Tibial nerve (tissue), 4 donors: ENCODE measurements around the gene FLRT1. TPM values are rescaled to one million over a fixed set of nuclear protein-coding genes. Genes with fewer than 3 reads are reported as not detected.

ENCODE experiments used
- DNase-seq, 2 donors: peaks; one replicate each; pipeline ENCODE4 v3.0.0-alpha.2; 2019; ENCODE audit warnings: low spot score in 2 of 2
- H3K27ac ChIP-seq, 4 donors: fragments of 200-600 bp; sonication (generic) in 3 of 4; one replicate each; pipeline ENCODE4 v1.5.1; 2017 to 2019; ENCODE audit warnings: mild to moderate bottlenecking in 1 of 4
- H3K27me3 ChIP-seq, 2 donors: fragments of 200-600 bp; sonication (generic) in 1 of 2; one replicate each; pipeline versions ENCODE4 v1.5.1 to v1.6.0; 2017 to 2019
- H3K36me3 ChIP-seq, 3 donors: fragments of 200-600 bp; sonication (generic); one replicate each; pipeline ENCODE4 v1.5.1; 2018 to 2019
- H3K4me1 ChIP-seq, 4 donors: fragments of 200-600 bp; sonication (generic) in 3 of 4; one replicate each; pipeline ENCODE4 v1.5.1; 2017 to 2019
- H3K4me3 ChIP-seq, 4 donors: fragments of 200-600 bp; sonication (generic) in 3 of 4; one replicate each; pipeline ENCODE4 v1.5.1; 2017 to 2019; ENCODE audit warnings: mild to moderate bottlenecking in 1 of 4, moderate library complexity in 1 of 4
- H3K9me3 ChIP-seq, 4 donors: fragments of 200-600 bp; sonication (generic) in 3 of 4; one replicate each; pipeline ENCODE4 v1.5.1; 2017 to 2019
- CTCF ChIP-seq, 5 experiments: fragments of 200-600 bp in 3 of 5; fragments of 450-650 bp in 2 of 5; sonication (generic) in 3 of 5; IDR thresholded peaks; one replicate each; pipeline ENCODE4 v1.5.1; 2016 to 2019; ENCODE audit warnings: antibody characterized with exemption in 5 of 5, mild to moderate bottlenecking in 3 of 5, moderate library complexity in 2 of 5
- EP300 ChIP-seq, 2 donors: sonication (generic); formaldehyde crosslinking; IDR thresholded peaks; one replicate each; pipeline ENCODE4 v1.6.1; 2017; ENCODE audit warnings: antibody characterized with exemption in 2 of 2, mild to moderate bottlenecking in 1 of 2
- POLR2A ChIP-seq, 2 donors: fragments of 450-650 bp; IDR thresholded peaks; one replicate each; pipeline ENCODE4 v1.6.1; 2017; ENCODE audit warnings: antibody characterized with exemption in 2 of 2, mild to moderate bottlenecking in 2 of 2, moderate library complexity in 2 of 2
- WGBS, 2 donors: methylation state at CpG; one replicate each; pipeline ENCODE4 v1.1.5; 2018; 5-methylcytosine and 5-hydroxymethylcytosine counted together
- total RNA-seq, 4 donors: library from RNA; depleted of rRNA; stranded (reverse); fragments of >200 nt; gene quantifications; one replicate each; pipeline ENCODE4 v1.1.0, GENCODE V29; 2016

The FLRT1 gene
- total RNA-seq, 4 donors from 2014 or later, result 0.39 to 2.1 (median 0.52) TPM

GRCh38 chr11:64027651-64028397 lies 7.9 kb upstream of the FLRT1 start:
- DNase-seq, result no peak
- Histone ChIP-seq H3K27me3 (peaks cover 0 to 16% of the 10 kb centered on the region in 2 donors), H3K36me3 (no peaks in the 10 kb centered on the region), H3K4me3 (peak overlapping the region in 1 of 4 donors; percentile 19), H3K27ac (no peak overlapping the region), H3K4me1 (peaks cover 0 to 14% (median 3%) of the 10 kb centered on the region in 4 donors), H3K9me3 (no peaks in the 10 kb centered on the region)
- 37 to 49% methylated on average over 18 to 20 of the region's 20 CpGs for WGBS, 2 donors
- no peak for TF ChIP-seq CTCF (IDR thresholded peaks at IDR 0.05)
- TF ChIP-seq EP300 (IDR thresholded peaks at IDR 0.05), result no peak
- TF ChIP-seq POLR2A (IDR thresholded peaks at IDR 0.05), result no peak

GRCh38 chr11:64028398-64029115 lies 7.2 kb upstream of the FLRT1 start:
- no peak for DNase-seq
- Histone ChIP-seq H3K36me3 (no peaks in the 10 kb centered on the region), H3K9me3 (no peaks in the 10 kb centered on the region), H3K27me3 (peaks cover 0 to 16% of the 10 kb centered on the region in 2 donors), H3K27ac (no peak overlapping the region), H3K4me1 (peaks cover 0 to 14% (median 3%) of the 10 kb centered on the region in 4 donors), H3K4me3 (peak overlapping the region in 1 of 4 donors; percentile 19)
- WGBS, 2 donors, result 19 to 30% methylated on average over 12 to 21 of the region's 22 CpGs
- TF ChIP-seq CTCF (IDR thresholded peaks at IDR 0.05) (no peak), EP300 (IDR thresholded peaks at IDR 0.05) (no peak), POLR2A (IDR thresholded peaks at IDR 0.05) (no peak)

GRCh38 chr11:64029773-64030172 lies 6.0 kb upstream of the FLRT1 start:
- no peaks in the 10 kb centered on the region for H3K36me3 ChIP-seq
- H3K4me1 ChIP-seq, result peaks cover 0 to 18% (median 5%) of the 10 kb centered on the region in 4 donors
- TF ChIP-seq EP300 (IDR thresholded peaks at IDR 0.05), result no peak
- TF ChIP-seq CTCF (IDR thresholded peaks at IDR 0.05), result no peak
- TF ChIP-seq POLR2A (IDR thresholded peaks at IDR 0.05), result no peak
- 71 to 73% methylated on average over 8 of the region's 8 CpGs for WGBS, 2 donors
- no peak for DNase-seq
- H3K27me3 ChIP-seq, result peaks cover 0 to 26% of the 10 kb centered on the region in 2 donors
- no peak overlapping the region for H3K4me3 ChIP-seq
- H3K9me3 ChIP-seq, result no peaks in the 10 kb centered on the region
- no peak overlapping the region for H3K27ac ChIP-seq

GRCh38 chr11:64031001-64031400 lies 4.7 kb upstream of the FLRT1 start:
- H3K36me3 ChIP-seq, result no peaks in the 10 kb centered on the region
- no peak overlapping the region for H3K4me3 ChIP-seq
- no peaks in the 10 kb centered on the region for H3K9me3 ChIP-seq
- H3K4me1 ChIP-seq, result peaks cover 0 to 27% (median 9%) of the 10 kb centered on the region in 4 donors
- no peak overlapping the region for H3K27ac ChIP-seq
- 75 to 89% methylated on average over 3 of the region's 3 CpGs for WGBS, 2 donors
- peaks cover 0 to 34% of the 10 kb centered on the region in 2 donors for H3K27me3 ChIP-seq
- TF ChIP-seq EP300 (IDR thresholded peaks at IDR 0.05) (no peak), POLR2A (IDR thresholded peaks at IDR 0.05) (no peak), CTCF (IDR thresholded peaks at IDR 0.05) (no peak)
- DNase-seq, result no peak

DNA sequence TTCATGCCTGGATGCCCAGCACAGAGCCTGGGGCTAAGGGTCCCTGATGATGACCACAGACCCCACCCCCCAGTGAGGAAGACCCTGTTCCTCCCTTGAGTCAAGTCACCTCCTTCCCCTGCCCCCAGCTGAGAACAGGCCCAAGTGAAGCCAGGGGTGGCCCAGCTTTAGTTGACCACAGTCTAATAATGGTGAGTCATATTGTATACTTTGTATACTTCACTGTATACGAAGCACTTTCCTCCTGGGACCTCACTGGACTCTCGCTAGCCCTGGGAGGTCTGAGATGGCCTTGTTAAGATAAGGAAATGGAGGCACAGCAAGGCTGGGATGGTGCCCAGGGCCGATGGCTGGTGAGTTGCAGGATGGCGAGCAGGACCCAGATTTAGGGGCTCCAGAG lies 3.7 kb upstream of the FLRT1 start:
- no peaks in the 10 kb centered on the region for H3K9me3 ChIP-seq
- DNase-seq, result no peak
- H3K27ac ChIP-seq, result no peak overlapping the region
- TF ChIP-seq CTCF (IDR thresholded peaks at IDR 0.05) (no peak), EP300 (IDR thresholded peaks at IDR 0.05) (no peak), POLR2A (IDR thresholded peaks at IDR 0.05) (no peak)
- peaks cover 0 to 44% of the 10 kb centered on the region in 2 donors for H3K27me3 ChIP-seq
- H3K4me1 ChIP-seq, result peaks cover 0 to 38% (median 18%) of the 10 kb centered on the region in 4 donors
- no peak overlapping the region for H3K4me3 ChIP-seq
- no peaks in the 10 kb centered on the region for H3K36me3 ChIP-seq
- WGBS, 2 donors, result 79 to 86% methylated on average over 4 of the region's 4 CpGs
